Stimulated activated memory B cell treated with anti-CD40 and anti-IgM and Interleukin-4, amounts not matched to agents 10 μg/mL and 1 μg/mL and 100 μg/mL, for 72 hours (primary cell): ENCODE measurements around the gene SNX11.

Experiments
- ATAC-seq: fragments of 150-1000 bp; cut with Tn5 transposase; 2 replicates; pipeline ENCODE4 v1.10.0; 2021
- H3K27ac Mint-ChIP-seq: one replicate; pipeline ENCODE4 v1.8.0; 2022; ENCODE audit warnings: mild to moderate bottlenecking, mixed read lengths
- H3K27me3 Mint-ChIP-seq: one replicate; pipeline ENCODE4 v1.8.0; 2022; ENCODE audit warnings: mixed read lengths
- H3K36me3 Mint-ChIP-seq: one replicate; pipeline ENCODE4 v1.8.0; 2022; ENCODE audit warnings: mixed read lengths
- H3K4me1 Mint-ChIP-seq: one replicate; pipeline ENCODE4 v1.8.0; 2022; ENCODE audit warnings: mixed read lengths
- H3K4me3 Mint-ChIP-seq: one replicate; pipeline ENCODE4 v1.8.0; 2022; ENCODE audit warnings: mild to moderate bottlenecking, moderate library complexity, mixed read lengths
- H3K9me3 Mint-ChIP-seq: one replicate; pipeline ENCODE4 v1.8.0; 2022; ENCODE audit warnings: mixed read lengths

Gene SNX11

DNA sequence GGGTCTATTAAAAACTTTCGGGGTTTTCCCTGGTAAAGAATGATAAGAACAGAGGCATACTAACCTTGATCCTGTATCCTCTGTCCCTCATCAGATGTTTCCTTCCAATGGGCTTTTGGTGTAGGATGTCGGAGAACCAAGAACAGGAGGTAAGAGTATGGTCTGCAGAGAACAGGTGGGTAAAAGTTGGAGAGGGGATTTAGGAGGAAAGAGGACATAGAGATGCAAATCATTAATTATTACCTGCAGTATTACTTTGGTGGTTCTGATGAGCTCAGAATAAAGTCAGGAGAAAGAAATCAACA is 4.3 kb downstream of the SNX11 start:
- peaks cover 59% of the 10 kb centered on the region for H3K4me1 Mint-ChIP-seq
- H3K27ac Mint-ChIP-seq = peak overlapping the region; percentile 89
- H3K4me3 Mint-ChIP-seq = peak overlapping the region; percentile 97
- no peaks in the 10 kb centered on the region for H3K9me3 Mint-ChIP-seq
- ATAC-seq = no peak
- H3K36me3 Mint-ChIP-seq = peaks cover 30% of the 10 kb centered on the region
- no peaks in the 10 kb centered on the region for H3K27me3 Mint-ChIP-seq

DNA sequence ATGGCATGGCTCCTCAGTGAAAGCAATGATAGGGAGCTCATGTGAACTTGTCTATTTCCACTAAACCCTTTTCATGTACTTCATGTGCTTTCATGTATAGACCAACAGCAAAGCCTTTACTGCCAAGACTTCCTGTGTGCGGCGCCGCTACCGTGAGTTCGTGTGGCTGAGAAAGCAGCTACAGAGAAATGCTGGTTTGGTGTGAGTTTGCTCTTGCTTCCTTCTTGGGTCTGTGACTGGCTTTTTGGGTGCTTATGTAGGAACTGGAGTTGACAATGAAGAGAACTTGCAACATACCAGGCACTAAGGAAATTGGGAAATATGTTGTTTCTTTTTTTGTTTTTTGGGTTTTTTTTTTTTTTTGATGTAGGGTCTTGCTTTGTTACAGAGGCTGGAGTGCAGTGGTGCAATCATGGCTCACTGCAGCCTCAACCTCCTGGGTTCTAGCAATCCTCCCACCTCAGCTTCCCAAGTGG is 5.7 kb downstream of the SNX11 start:
- peak overlapping the region; percentile 89 for H3K27ac Mint-ChIP-seq
- H3K4me1 Mint-ChIP-seq = peaks cover 52% of the 10 kb centered on the region
- peak overlapping the region; percentile 97 for H3K4me3 Mint-ChIP-seq
- H3K27me3 Mint-ChIP-seq = no peaks in the 10 kb centered on the region
- no peaks in the 10 kb centered on the region for H3K9me3 Mint-ChIP-seq
- H3K36me3 Mint-ChIP-seq = peaks cover 39% of the 10 kb centered on the region
- peak; percentile 47 for ATAC-seq

DNA sequence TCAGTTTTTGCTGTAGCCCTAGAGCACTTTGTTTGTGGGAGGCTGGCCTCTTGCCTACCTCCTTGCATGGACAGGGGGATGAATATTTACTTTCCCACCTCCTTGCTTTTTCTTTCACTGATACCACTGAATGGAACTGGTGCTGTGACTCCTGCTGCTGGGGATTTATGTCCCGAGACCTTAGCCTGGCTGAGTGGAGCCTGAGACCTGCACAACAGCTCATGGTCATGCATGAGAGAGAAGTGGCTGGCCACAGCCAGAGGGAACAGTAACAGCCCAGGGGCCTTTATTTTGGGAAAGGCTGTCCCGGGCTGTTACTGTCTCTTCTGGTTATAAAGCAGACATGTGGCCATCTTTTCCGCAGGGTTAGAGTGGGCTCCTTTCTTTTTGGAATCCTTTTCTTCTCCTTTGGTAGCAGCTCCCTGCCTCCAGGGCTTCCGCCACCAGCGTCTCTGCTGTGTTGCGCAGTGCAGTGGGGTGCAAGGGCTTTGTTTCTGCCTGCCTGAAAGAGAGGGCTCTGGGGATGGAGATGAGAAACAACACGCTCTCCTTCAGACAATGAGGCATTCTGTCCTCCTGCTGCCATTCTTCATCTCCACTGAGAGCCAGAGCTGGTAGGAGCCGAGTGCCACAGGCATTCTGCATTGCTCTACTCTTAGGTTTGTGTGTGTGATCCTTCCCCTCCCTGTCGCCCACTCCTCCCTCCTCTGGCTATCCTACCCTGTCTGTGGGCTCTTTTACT is 14.5 kb downstream of the SNX11 start:
- no peaks in the 10 kb centered on the region for H3K9me3 Mint-ChIP-seq
- H3K27me3 Mint-ChIP-seq = no peaks in the 10 kb centered on the region
- H3K27ac Mint-ChIP-seq = no peak overlapping the region
- H3K4me1 Mint-ChIP-seq = peaks cover 19% of the 10 kb centered on the region
- no peak overlapping the region for H3K4me3 Mint-ChIP-seq
- ATAC-seq = no peak
- H3K36me3 Mint-ChIP-seq = peaks cover 69% of the 10 kb centered on the region

DNA sequence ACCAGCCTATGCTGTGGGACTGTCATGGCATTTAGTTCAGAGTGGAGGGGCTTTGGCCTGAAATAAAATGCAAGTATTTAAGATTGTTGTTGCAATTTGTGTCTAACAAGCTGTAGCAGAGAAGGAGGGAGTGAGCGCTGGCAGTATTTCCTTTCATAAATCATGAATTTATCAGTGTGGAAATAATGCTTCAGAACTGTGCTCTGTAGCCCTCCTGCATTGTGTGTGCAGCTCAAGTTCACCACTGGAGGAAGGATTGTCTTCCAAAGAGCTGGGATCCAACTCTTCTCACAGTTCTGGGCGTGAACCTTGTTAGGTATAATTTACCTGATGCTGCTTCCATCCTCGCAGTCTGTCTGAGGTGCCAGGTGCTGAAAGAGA is 15.1 kb downstream of the SNX11 start:
- Mint-ChIP-seq H3K4me3 (no peak overlapping the region), H3K9me3 (no peaks in the 10 kb centered on the region), H3K27me3 (no peaks in the 10 kb centered on the region), H3K27ac (no peak overlapping the region), H3K36me3 (peaks cover 65% of the 10 kb centered on the region), H3K4me1 (peaks cover 19% of the 10 kb centered on the region)
- ATAC-seq = no peak

DNA sequence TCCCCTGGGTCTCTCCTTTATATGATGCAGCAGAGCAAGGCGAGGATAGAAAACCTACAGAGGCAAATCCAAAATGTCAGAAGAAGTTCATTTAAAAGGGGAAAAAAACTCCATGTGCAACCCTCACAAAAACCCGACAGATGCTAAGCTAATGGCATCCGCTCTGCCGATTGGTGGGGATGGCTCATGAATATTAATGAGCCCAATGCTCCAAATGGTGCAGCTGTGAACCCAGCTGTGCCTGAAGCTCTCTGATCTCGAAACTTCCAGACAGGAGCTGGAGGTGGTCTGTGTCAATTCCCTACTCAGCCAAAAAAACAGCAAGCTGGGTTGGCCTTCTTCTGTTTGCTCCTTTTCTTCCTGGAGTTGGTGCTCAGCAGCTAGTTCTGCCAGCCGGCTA is 15.5 kb downstream of the SNX11 start:
- no peaks in the 10 kb centered on the region for H3K9me3 Mint-ChIP-seq
- no peak overlapping the region for H3K27ac Mint-ChIP-seq
- no peak for ATAC-seq
- H3K27me3 Mint-ChIP-seq = no peaks in the 10 kb centered on the region
- no peak overlapping the region for H3K4me3 Mint-ChIP-seq
- peaks cover 62% of the 10 kb centered on the region for H3K36me3 Mint-ChIP-seq
- H3K4me1 Mint-ChIP-seq = peaks cover 19% of the 10 kb centered on the region

DNA sequence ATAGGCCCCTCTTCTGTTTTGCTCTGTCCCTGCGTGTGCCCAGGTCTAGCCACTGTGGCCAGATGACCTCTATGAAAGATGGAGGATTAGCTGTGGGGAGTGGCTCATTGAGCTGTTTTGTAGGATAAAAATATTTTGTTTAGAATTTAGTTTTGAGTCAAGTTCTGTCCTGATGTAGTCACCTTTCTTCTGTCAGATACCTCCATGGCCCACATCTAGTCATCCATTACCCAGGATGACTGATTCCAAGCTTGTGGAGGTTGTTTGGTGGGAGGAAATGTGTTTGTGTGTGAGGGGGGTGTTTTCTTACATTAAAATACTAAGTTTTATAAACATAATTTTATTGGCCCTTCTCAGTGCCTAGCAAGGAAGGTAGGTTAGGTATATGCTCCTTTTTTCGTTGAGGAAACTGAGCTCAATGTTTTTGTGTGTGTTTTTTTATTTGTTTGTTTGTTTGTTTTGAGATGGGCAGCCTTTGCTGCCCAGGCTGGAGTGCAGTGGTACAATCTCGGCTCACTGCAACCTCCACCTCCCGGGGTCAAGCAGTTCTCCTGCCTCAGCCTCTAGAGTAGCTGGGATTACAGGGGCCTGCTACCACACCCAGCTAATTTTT is 16.3 kb downstream of the SNX11 start:
- Mint-ChIP-seq H3K27me3 (no peaks in the 10 kb centered on the region), H3K36me3 (peaks cover 57% of the 10 kb centered on the region), H3K4me1 (peaks cover 19% of the 10 kb centered on the region), H3K9me3 (no peaks in the 10 kb centered on the region), H3K4me3 (no peak overlapping the region), H3K27ac (no peak overlapping the region)
- ATAC-seq = no peak

DNA sequence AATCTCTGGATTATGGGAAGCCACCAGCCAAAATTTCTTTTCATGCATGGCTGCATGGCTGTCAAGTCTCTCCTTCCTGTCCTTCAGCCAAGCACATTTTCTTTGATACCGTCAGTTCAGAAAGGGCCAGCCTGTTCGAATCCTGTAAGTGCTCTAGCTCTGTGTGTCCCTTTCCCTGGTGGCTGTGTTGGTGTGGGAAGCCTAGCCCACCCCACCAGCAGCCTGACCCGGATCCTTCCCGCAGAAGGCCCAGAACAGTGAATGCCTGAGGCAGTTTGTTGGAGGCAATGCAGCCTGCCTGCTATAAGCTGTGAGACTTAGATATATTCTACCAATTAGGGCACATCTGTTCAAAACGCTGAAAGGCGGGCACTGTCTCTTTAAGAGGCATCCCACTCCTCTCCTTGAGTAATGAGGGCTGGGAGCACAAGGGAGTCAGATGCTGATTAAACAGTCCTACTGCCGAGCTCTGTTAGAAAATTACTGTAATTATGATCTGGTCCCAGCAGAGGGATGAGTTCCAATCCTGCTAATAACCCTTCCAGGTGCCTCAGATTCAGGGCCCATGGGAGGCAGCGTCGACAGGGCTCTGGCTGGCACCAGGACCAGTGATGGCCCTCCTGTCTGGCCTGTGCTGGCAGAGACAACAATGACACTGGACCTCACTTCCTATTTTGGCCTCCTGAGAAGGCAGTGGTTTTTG is 18.4 kb downstream of the SNX11 start:
- no peak for ATAC-seq

DNA sequence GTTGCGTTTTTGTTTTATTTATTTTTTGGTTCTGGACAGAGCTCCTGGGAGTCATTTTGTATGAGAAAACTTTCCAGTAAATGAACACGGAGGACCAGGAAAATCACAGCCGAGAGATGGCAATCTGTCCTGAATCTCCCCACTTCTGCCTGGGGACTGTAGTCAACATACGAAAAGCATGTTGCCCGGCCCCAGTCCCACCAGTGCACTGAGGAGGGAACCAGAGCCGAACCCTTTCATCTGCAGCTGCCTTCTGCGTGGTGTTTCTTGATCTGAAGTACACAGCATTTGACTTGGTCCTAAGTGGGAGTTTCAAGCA is 18.9 kb downstream of the SNX11 start:
- ATAC-seq = no peak
- Mint-ChIP-seq H3K4me1 (peaks cover 13% of the 10 kb centered on the region), H3K4me3 (no peak overlapping the region), H3K27me3 (no peaks in the 10 kb centered on the region), H3K27ac (no peak overlapping the region), H3K36me3 (peaks cover 39% of the 10 kb centered on the region), H3K9me3 (no peaks in the 10 kb centered on the region)

More for the DNA sequence above, 18.4 kb downstream of the SNX11 start:
- Mint-ChIP-seq H3K27me3 (no peaks in the 10 kb centered on the region), H3K9me3 (no peaks in the 10 kb centered on the region), H3K36me3 (peaks cover 44% of the 10 kb centered on the region), H3K27ac (no peak overlapping the region), H3K4me1 (peaks cover 17% of the 10 kb centered on the region), H3K4me3 (no peak overlapping the region)

DNA sequence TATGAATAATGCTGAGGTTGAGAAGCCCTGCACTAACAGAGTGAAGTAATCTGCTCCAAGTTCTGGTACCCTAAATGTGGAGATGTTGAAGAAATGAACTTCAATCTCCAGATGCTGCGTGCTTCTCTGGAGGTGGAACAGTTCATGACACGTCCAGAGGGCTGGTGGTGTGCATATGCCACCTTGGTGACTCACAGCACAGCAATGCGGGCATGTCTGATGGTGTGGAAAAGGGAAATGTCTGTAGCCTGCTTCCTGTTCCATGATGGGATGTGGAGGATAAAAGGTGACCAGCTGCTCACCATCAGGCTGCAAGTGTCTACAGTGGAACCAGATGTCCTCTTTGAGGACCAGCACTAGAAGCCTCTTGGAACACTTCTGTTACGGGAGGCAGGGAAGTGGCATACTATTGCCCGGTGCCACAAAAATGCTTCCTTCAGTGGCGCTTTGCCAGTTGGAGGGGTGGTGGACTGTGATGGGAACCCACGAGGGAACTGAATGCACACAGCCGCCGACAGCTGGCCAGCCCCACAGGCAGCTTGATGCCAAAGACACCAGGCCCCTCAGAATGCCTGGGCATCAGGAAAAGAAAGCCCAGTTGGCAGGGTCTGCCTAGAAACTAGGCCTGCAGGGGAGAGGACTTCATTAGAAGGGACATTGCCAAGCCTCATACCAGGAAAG is 19.9 kb downstream of the SNX11 start:
- no peak for ATAC-seq
- peaks cover 30% of the 10 kb centered on the region for H3K36me3 Mint-ChIP-seq
- H3K27me3 Mint-ChIP-seq = no peaks in the 10 kb centered on the region
- H3K9me3 Mint-ChIP-seq = no peaks in the 10 kb centered on the region
- H3K27ac Mint-ChIP-seq = no peak overlapping the region
- peaks cover 13% of the 10 kb centered on the region for H3K4me1 Mint-ChIP-seq
- H3K4me3 Mint-ChIP-seq = no peak overlapping the region

DNA sequence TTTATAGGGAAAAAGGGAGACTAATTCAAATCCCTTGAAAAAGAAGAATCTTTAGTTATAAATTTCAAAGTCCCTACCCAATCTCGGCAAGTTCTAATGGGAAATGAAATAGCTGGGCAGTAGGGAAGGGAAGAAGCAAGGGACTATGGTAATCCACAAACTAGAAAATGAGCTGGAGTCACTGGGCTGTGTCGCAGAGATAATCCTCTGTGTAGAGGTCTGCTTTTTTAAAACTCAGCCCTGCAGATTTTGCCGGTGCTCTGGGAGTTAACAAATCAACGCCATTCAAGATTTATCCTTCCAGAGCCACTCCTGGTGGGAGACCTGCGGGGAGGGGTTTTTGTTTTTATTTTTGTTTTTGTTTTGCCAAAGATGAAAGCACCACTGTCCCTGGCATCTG is 20.8 kb downstream of the SNX11 start:
- no peak for ATAC-seq
- peaks cover 21% of the 10 kb centered on the region for H3K36me3 Mint-ChIP-seq
- no peaks in the 10 kb centered on the region for H3K27me3 Mint-ChIP-seq
- no peak overlapping the region for H3K4me3 Mint-ChIP-seq
- H3K27ac Mint-ChIP-seq = no peak overlapping the region
- peaks cover 9% of the 10 kb centered on the region for H3K4me1 Mint-ChIP-seq
- H3K9me3 Mint-ChIP-seq = no peaks in the 10 kb centered on the region

DNA sequence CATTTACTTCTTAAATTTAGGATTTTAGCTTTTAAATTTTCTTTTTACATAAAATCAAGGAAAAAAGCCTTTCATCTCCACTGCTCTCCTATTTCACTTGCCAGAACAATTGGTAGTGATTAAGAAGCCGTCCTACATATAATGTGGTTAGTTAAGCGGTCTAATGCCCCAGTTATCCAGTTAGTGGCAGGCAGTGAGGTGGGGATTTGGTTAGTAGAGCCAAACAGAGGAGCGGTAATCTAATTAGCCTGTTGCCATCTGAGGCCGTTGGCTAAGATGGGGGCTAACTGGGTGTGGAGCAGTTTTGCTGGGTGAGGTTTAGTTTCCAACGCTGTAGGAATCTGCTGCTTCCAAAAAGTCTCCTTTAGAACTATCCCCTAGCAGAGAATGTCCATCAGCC is 22.4 kb downstream of the SNX11 start:
- Mint-ChIP-seq H3K27me3 (no peaks in the 10 kb centered on the region), H3K4me1 (peaks cover 6% of the 10 kb centered on the region), H3K4me3 (no peak overlapping the region), H3K27ac (no peak overlapping the region), H3K9me3 (no peaks in the 10 kb centered on the region), H3K36me3 (peaks cover 7% of the 10 kb centered on the region)
- ATAC-seq = no peak

DNA sequence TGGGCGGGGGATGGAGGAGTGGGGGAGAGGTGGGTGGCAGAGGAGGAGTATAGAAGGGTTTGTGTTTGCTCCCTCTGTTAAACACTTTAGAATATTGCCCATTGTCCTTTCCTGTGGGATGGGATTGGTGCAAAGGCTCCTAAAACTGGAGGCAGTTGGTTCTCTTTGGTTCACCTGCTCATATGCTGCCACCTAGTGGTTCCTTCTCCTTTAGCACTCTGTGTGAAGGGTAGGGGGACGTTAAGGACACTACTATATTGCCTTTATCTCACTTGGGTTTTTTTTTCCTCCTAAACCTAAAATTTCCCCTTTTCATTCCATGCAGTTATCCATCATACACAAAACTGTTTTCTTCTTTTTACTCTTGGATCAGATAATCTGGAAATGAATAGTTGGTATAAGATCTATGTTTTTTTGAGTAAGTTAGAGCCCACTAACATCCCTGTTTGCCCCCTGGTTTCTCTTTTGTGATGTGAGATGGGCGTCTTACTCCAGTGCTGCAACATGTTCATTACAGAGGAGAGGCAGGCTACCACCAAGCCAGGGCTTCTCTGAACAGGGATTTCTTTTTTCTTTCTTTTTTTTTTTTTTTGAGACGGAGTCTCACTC is 23.8 kb downstream of the SNX11 start:
- Mint-ChIP-seq H3K36me3 (no peaks in the 10 kb centered on the region), H3K27ac (no peak overlapping the region), H3K9me3 (no peaks in the 10 kb centered on the region), H3K4me1 (no peaks in the 10 kb centered on the region), H3K4me3 (no peak overlapping the region), H3K27me3 (no peaks in the 10 kb centered on the region)
- ATAC-seq = peak; percentile 65

DNA sequence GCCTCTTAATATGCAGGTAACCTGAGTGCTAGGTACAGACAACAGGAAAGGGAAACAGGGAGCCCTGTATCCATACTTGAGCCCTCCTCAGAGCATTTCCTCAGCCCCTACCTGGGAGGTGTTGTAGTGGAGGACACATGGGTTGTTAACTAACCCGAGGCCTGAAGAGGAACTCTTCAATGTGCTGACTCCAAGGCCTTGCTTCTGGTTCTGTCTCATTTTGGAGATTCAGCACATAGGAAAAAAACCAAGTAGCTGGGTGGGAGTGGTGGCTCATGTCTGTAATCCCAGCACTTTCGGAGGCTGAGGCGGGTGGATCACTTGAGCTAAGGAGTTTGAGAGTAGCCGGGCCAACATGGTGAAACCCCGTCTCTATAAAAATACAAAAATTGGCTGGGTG is 24.8 kb downstream of the SNX11 start:
- no peak overlapping the region for H3K4me3 Mint-ChIP-seq
- H3K4me1 Mint-ChIP-seq = no peaks in the 10 kb centered on the region
- H3K27ac Mint-ChIP-seq = no peak overlapping the region
- no peaks in the 10 kb centered on the region for H3K9me3 Mint-ChIP-seq
- no peaks in the 10 kb centered on the region for H3K36me3 Mint-ChIP-seq
- ATAC-seq = no peak
- H3K27me3 Mint-ChIP-seq = no peaks in the 10 kb centered on the region

DNA sequence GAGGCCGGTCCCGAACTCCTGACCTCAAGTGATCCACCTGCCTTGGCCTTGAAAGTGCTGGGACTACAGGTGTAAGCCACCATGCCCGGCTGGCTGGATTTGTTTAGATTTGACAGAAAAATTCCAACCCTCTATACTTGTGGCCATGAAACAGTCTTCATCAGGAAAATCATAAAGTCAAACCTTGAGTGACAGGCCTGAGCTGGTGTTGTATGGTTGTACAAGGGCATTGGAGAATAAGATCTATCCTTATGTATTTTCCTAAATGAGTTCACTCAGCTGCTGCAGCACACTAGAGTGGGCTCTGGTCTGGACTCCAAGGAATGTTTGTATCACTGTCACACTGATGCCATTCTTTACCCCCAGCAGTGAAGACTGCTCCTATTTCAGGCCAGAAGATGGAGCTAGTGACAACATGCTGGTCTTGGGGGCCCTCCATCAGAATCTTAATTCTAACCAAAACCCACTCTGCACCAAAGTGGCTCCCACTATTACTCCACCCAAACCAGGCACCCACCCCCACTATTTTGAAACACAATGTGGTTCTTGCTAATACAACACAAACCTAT is 27.4 kb downstream of the SNX11 start:
- H3K27me3 Mint-ChIP-seq = no peaks in the 10 kb centered on the region
- ATAC-seq = no peak
- no peak overlapping the region for H3K27ac Mint-ChIP-seq
- H3K36me3 Mint-ChIP-seq = no peaks in the 10 kb centered on the region
- H3K4me3 Mint-ChIP-seq = no peak overlapping the region
- H3K4me1 Mint-ChIP-seq = peaks cover 5% of the 10 kb centered on the region
- H3K9me3 Mint-ChIP-seq = no peaks in the 10 kb centered on the region

DNA sequence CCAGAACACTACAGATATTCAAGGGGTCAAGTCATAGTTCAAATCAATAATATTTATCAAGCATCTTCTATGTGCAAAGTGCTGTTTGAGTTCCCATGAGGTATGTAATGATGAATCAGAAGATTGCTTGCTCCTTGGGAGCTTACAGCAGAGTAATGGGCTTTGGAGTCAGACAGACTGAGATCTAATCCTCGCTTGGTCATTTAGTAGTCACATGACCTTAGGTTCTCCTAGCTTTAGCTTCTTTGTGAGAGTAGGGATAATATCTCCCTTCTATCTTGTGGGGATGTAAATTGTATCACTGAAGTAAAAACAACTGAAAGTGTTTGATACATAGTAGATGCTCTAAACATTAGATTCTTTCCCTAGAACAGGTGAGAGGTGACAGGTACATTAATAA is 30.1 kb downstream of the SNX11 start:
- ATAC-seq = no peak
- H3K36me3 Mint-ChIP-seq = no peaks in the 10 kb centered on the region
- H3K27me3 Mint-ChIP-seq = no peaks in the 10 kb centered on the region
- H3K4me3 Mint-ChIP-seq = no peak overlapping the region
- no peak overlapping the region for H3K27ac Mint-ChIP-seq
- peaks cover 11% of the 10 kb centered on the region for H3K4me1 Mint-ChIP-seq
- H3K9me3 Mint-ChIP-seq = no peaks in the 10 kb centered on the region
